Cardiac muscle cell (in vitro differentiated cells and primary cell): Measurements from ENCODE around the gene KLHL36. TPM values are rescaled to one million over a fixed set of nuclear protein-coding genes. Genes with fewer than 3 reads are reported as not detected.

Experiments
- DNase-seq, 2 donors: peaks; one replicate each; pipeline versions ENCODE4 v3.0.0 to v3.0.0-alpha.2; 2010 to 2017; ENCODE audit warnings: low read depth in 1 of 2, low spot score in 1 of 2
- H3K27ac ChIP-seq: fragments of 200-600 bp; sonication (generic); 2 replicates; pipeline ENCODE4 v1.5.1; 2016
- H3K27me3 ChIP-seq: fragments of 200-600 bp; sonication (generic); 2 replicates; pipeline ENCODE4 v1.6.0; 2016; ENCODE audit warnings: control low read depth
- H3K36me3 ChIP-seq: fragments of 200-600 bp; sonication (generic); 2 replicates; pipeline ENCODE4 v1.5.1; 2016; ENCODE audit warnings: control low read depth
- H3K4me1 ChIP-seq: fragments of 200-600 bp; sonication (generic); 2 replicates; pipeline ENCODE4 v1.8.1; 2017; ENCODE audit warnings: low read depth, mild to moderate bottlenecking, mixed run types
- H3K4me3 ChIP-seq: fragments of 200-600 bp; sonication (generic); 2 replicates; pipeline ENCODE4 v1.5.1; 2016; ENCODE audit warnings: mild to moderate bottlenecking
- H3K9me3 ChIP-seq: fragments of 200-600 bp; sonication (generic); 2 replicates; pipeline ENCODE4 v1.5.1; 2017; ENCODE audit warnings: low read depth, mild to moderate bottlenecking, control low read depth
- CTCF ChIP-seq: IDR thresholded peaks from 2 replicates; pipeline ENCODE4 v1.5.1; 2012; ENCODE audit warnings: low read depth, mild to moderate bottlenecking, low read length
- polyA plus RNA-seq: library from polyadenylated mRNA; unstranded; fragments of >200 nt; fragmentation: Nextera tagmentation; extraction: Ambion mirVana; gene quantifications from 2 replicates; pipeline ENCODE4 v1.2.1, GENCODE V29; 2016
- total RNA-seq: library from RNA; depleted of rRNA; stranded (reverse); fragments of >200 nt; gene quantifications from 2 replicates; pipeline ENCODE4 v1.2.3, GENCODE V29; 2016

KLHL36 gene
- total and polyA plus RNA-seq, 2 experiments from 2014 or later: 14.5 to 53.9 TPM

- TF ChIP-seq CTCF: no peak
- Histone ChIP-seq H3K36me3 (no peaks in the 10 kb centered on the region), H3K27ac (no peak overlapping the region), H3K4me3 (no peak overlapping the region), H3K27me3 (no peaks in the 10 kb centered on the region), H3K4me1 (no peaks in the 10 kb centered on the region), H3K9me3 (no peaks in the 10 kb centered on the region)
- no peak for DNase-seq
Measured at GRCh38 chr16:84638231-84638806, 10.0 kb upstream of the KLHL36 start.

- TF ChIP-seq CTCF: no peak
- Histone ChIP-seq H3K4me1 (no peaks in the 10 kb centered on the region), H3K9me3 (no peaks in the 10 kb centered on the region), H3K4me3 (no peak overlapping the region), H3K27me3 (no peaks in the 10 kb centered on the region), H3K27ac (no peak overlapping the region), H3K36me3 (no peaks in the 10 kb centered on the region)
- DNase-seq: no peak
Measured at GRCh38 chr16:84640145-84640544, 8.2 kb upstream of the KLHL36 start.

DNA sequence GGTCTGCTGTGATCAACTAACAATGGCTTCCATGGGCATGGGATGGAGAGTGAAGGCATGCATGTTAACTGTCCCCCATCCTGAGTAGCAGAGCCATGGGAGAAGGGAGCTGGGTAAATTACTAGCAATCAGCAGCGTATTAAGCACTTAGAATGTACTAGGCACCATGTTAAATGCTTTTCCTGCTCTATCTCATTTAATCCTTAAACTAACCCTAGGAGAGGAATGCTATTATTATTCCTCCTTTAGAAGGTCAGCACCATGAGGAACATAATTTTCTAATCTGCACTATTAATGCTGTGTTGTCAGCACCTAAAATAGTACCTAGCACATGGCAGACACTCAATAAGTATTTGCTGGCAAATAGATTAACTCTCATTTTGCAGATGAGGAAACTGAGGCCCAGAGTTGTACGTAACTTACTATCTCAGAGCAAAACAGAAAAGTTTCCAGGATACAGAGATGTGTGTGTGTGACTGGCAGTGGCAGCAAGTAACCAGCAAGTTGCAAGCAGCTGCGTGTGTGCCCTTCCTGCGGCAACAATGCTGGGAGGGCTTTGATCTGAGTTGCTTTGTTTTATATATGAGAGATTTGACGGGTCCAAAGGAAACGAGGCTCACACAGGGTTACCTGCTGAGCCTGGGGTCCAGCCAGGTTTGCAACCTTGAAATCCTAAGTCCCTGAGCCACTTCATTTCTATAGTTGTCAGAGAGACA is 6.5 kb upstream of the KLHL36 start:
- H3K27ac ChIP-seq: no peak overlapping the region
- H3K4me3 ChIP-seq: no peak overlapping the region
- no peak for TF ChIP-seq CTCF
- H3K9me3 ChIP-seq: no peaks in the 10 kb centered on the region
- H3K36me3 ChIP-seq: no peaks in the 10 kb centered on the region
- no peaks in the 10 kb centered on the region for H3K27me3 ChIP-seq
- no peaks in the 10 kb centered on the region for H3K4me1 ChIP-seq
- DNase-seq: no peak

DNA sequence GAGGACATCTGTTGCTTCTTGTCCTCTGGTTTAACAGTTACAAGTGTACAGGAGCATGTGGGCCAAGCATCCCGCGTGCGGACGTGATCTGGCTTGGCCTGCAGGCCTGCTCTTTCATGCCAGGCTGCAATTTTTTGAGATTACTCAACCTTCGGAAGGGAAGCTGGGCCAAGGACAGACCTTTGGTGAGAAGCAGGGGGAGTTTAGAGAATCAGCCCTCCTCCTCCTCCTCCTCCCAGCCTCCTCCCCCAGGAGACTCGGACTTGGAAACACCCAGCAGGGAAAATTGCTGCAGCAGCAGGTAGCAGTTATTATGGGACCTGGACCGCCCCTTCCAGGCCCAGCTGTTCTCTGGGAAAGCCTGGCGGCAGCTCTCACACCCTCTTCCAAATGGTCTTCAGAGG is 5.1 kb upstream of the KLHL36 start:
- H3K4me1 ChIP-seq: no peaks in the 10 kb centered on the region
- no peaks in the 10 kb centered on the region for H3K27me3 ChIP-seq
- H3K27ac ChIP-seq: no peak overlapping the region
- peak in 1 of 2 donors; percentile 92 for DNase-seq
- H3K4me3 ChIP-seq: no peak overlapping the region
- TF ChIP-seq CTCF: no peak
- H3K9me3 ChIP-seq: no peaks in the 10 kb centered on the region
- H3K36me3 ChIP-seq: no peaks in the 10 kb centered on the region

DNA sequence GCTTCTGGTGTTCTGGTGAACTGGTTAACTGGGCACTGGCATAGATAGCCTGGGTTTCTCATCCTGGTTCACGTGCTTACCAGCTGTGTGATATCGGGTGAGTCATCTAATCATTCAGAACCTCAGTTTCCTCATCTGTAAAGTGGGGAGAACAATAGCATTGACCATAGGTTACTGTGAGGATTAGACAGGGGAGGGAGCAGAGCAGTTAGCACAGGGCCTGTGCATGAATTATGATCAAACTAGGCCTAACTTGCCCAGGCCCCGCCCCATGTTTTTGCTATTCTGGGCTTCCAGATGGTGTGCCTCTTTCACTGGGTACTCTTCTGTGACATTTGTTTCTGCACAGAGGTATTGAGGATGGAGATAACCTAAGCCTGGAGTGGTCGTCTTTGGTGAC is 4.6 kb upstream of the KLHL36 start:
- H3K27me3 ChIP-seq: no peaks in the 10 kb centered on the region
- DNase-seq: no peak
- no peak overlapping the region for H3K27ac ChIP-seq
- H3K4me1 ChIP-seq: no peaks in the 10 kb centered on the region
- no peaks in the 10 kb centered on the region for H3K36me3 ChIP-seq
- no peaks in the 10 kb centered on the region for H3K9me3 ChIP-seq
- H3K4me3 ChIP-seq: no peak overlapping the region
- TF ChIP-seq CTCF: no peak
